T-helper 1 cell treated with Interleukin-12 subunit alpha and Interleukin-12 subunit beta and Interleukin-4 antibody, amounts not matched to agents 30 ng/mL and 1 ng/mL, for 36 hours (primary cell): ENCODE measurements around the gene HLA-DPB1. TPM values are rescaled to one million over a fixed set of nuclear protein-coding genes. Genes with fewer than 3 reads are reported as not detected.
"Not testable (repeated sequence)": the region's sequence is repeated elsewhere in the genome, so short reads cannot be mapped to it uniquely, and the experiment has no call there.

ENCODE experiments used
- intact Hi-C: fragments of 100-400 bp; cut with micrococcal nuclease; formaldehyde crosslinking; loops from one replicate; pipeline ENCODE4 v1.15.1; 2024
- total RNA-seq: library from RNA; stranded (reverse); gene quantifications from 2 replicates; pipeline ENCODE4 v1.2.3, GENCODE V29; 2022

The HLA-DPB1 gene
- total RNA-seq, 1 donor from 2014 or later, result 93.9 TPM

DNA sequence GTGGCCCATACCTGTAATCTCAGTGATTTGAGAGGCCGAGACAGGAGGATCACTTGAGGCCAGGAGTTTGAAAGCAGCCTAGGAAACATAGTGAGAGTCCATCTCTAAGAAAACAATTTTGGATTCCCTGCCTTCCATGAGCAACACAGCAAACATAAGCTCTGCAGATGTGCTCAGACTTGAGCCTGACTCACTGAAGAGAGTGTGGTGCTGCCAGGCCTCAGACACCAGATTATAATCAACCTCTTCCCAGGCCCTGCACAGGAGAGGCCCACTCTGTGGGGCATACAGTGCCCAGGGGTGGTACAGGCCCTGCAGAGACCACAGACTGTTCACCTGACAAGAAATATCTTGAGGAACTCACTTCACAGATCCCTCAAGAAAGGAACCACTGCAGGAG is 19.9 kb downstream of the HLA-DPB1 start:
- intact Hi-C loops, result no loop called here

DNA sequence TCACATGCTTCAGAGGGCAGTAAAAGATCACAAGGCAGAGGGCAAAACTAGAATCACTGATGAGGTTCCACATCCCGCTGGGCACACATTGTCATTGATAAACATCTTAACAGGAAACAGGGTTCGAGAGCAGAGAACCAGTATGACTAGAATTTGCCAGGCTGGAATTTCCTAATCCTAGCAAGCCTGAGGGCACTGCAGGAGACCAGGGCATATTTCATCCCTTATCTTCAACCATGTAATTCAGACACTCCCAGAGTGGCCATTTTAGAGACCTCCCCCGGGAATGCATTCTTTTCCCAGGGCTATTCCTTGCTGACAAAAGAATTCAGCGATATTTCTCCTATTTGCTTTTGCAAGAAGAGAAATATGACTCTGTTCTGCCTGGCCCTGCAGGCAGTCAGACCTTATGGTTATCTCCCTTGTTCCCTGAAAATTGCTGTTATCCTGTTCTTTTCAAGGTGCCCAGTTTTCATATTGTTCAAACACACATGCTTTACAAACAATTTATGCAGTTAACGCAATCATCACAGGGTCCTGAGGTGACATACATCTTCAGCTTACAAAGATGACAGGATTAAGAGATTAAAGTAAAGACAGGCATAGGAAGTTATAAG is 25.4 kb downstream of the HLA-DPB1 start:
- intact Hi-C loops, result not testable (repeated sequence)

DNA sequence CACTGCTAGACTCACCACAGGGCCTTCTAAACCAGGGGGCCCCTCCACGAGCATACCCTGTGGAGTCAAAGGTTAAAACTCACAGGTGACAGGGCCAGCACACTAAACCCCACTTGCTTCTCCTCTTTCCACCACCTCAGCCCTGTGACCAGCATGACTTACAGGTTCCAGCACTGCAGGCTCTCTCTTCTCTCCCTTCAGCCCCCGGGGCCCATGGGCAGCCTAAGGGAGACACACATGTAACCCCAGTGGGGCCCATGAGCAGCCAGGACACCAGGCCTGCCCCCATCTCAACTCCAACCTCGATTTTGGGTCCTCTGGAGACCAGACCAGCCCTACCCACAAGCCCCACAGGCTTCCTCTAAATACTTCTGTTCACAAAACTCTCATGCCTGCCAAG is 28.0 kb downstream of the HLA-DPB1 start:
- intact Hi-C loops, result no loop called here

DNA sequence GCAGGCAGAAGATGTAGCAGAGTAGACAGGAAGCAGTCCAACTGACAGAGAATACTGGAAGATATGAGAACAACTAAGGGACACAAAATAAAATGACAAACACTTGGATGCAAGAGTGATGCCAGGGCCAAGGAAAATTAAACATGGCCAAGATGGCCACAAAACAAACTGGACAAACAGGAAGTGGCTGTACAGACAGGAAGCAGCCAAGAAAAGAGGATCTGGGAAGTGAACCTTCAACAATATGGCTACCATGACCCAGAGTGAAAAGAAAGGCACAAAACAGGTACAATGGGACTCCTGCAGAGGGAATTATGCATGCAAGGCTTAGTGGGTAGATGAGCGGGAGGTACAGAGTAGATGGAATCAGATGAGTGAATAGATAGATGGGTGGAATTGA is 29.1 kb downstream of the HLA-DPB1 start:
- intact Hi-C loops, result no loop called here

DNA sequence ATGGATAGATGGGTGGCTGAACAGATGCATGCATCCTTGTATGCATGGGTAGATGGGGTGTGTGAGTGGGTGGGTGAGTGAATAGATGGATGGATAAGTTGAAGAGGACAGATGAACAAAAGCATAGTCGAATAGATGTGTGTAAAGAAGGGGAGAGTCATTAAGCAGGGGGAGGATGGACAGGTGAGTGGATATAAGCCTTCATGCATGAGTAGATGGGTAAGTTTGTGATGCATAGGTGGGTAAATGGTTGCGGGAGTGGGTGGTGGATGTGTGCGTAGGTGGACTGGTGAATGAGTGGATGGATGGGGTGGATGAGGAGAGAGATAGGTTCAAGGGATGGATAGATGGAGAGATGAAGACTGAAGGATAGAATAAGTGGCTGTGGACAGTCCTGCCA is 29.6 kb downstream of the HLA-DPB1 start:
- intact Hi-C loops, result no loop called here

DNA sequence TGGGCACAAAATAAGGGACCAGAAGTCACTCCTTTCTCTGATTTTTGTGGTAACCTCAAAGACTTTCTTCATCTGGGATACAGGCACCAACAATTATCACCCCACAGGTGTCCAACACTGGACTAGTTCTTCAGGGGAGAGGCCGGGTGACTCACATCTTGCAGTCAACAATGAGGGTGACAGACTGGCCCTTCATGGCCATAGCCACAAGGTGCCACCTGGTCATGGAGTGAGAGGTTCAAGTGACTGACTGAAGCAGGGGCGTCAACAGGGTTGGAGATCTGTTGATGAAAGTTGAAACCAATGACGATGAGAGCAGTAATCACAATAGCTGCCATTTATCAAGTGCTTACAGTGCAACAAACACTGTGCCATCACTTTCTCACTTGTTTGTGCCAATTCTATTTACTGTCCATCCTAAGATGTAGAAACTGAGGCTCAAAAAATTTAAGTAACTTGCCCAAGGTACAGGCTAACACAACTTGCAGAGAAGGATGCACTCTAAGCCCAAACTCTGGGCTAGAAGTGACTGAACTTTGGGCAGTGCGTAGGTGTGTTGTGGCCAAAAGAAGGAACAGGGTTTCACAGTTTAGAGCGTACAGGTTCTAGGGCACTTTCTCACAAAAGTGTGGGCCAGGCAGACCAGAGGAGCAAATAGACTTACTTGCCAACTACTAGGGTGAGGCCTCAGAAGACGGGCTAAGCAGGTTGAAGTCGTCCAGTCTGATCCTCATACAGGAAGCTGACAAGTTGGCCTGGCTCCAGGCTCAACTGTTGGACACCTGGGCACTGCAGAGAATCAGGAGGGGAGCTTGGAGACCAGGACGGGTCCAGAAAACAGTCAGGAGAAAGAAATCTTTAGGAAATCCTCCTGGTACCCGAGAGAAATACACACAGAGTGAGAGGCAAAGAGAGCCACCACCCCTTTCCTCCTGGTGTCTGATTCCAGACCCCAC is 30.4 kb downstream of the HLA-DPB1 start:
- intact Hi-C loops, result no loop called here

DNA sequence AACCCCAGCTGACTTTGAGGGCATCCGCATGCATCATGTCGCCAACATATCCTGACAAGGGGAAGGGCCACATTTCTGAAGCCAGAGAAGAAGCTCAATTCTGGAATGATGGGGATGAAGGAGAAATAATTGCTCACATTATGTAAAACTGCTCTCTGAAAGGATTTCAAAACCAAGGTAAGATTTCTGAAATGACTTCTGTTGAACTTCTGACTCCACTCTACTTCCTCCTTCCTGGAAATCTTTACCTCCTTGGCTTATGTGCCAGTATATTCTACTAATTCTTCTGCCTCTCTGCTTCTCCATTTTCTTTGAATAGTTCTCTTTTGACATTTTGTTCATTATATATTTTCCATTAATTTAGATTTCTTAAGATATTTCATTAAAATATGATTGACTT is 31.9 kb downstream of the HLA-DPB1 start:
- intact Hi-C loops, result no loop called here

DNA sequence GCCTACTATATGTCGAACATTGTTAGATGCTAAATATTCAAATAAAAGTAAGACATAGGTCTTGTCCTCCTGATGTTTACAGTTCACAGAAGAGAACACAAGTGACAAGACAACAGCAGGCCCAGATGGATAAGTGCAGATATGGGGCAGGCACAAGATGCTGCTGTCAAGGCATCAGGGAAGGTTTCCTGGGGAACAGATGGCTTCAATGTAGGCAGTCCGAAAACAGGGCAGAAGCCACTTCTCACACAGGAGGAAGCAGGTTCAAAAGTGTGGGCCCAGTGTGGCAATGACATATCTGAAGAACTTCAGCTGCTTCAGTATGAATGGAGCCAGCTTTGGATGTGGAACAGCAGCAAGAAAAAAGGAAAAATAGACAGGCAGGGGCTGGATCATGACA is 32.5 kb downstream of the HLA-DPB1 start:
- intact Hi-C loops, result no loop called here

DNA sequence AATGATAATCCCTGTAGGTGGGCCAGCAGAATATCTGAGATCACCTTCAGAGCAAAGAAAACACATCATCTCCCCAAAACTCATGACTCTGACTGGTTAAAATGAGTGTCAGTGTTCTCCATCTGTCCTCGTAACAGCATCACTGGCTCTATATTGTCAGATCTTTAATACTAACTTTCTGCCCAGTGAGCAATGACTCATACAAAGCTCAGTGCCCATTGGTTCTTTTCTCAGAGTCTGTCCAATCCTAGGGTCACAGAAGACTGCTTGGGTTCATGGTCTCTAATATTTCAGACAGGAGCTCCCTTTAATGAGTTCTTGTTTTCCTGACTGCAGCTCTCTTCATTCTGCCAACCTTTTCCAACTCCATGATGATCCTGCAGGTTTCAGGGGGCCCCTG is 36.4 kb downstream of the HLA-DPB1 start:
- intact Hi-C loops, result no loop called here

DNA sequence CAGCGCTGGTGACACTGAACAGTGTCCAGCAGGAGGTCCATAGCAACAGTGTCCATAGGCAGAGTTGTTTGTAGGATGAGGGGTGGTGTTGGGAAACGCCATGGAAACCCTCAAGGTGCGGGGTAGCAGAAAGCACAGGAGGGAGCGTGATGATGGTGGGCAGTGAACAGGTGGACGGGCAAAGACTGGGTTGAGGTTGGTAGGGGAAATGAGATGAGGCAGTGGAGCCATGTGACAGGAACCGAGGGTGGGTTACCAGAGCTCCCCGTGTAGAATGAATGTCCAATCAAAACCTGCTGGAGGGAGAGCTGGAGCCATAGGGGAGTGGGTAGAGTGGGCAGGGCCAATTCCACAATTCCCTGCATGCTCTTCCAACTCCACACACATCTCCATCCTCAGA is 38.0 kb downstream of the HLA-DPB1 start:
- intact Hi-C loops, result no loop called here

DNA sequence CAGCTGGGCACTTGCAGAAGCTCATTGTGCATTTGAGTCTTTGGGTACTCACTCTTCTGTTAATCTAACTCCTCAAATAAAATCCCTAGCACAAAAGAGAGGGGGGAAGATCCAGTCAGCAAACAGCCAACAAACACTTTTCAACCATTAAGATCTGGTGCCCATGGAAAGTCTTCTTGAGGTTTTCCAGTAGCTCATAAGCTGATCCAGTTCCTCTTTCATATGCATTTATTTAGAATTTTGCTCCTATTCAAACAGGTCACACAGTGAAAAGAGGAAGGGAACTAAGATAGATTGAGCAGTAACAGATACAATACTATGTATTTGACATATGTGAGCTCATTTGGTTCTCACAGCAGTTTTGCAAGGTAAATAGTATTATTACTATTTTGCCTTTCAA is 38.6 kb downstream of the HLA-DPB1 start:
- intact Hi-C loops, result no loop called here

DNA sequence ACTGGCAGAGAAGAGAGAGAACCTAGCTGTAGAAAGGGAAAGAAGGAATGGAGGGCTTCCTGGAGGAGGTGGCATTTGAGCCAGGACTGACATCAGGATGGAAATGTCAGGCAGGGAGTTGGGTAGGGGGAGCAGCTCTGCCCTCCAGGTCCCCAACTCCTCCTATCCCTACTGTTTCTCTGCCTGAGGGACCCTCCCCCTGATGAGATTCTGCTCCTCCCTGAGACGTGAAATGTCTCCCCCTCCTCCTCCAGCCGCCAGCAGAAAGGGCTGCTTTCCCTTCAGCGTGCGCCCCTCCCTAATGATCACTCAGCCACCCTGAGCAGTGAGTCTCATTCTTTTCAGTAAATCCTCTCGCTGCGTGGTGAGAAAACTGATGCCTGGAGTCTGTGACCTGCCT is 40.6 kb downstream of the HLA-DPB1 start:
- intact Hi-C loops, result no loop called here

DNA sequence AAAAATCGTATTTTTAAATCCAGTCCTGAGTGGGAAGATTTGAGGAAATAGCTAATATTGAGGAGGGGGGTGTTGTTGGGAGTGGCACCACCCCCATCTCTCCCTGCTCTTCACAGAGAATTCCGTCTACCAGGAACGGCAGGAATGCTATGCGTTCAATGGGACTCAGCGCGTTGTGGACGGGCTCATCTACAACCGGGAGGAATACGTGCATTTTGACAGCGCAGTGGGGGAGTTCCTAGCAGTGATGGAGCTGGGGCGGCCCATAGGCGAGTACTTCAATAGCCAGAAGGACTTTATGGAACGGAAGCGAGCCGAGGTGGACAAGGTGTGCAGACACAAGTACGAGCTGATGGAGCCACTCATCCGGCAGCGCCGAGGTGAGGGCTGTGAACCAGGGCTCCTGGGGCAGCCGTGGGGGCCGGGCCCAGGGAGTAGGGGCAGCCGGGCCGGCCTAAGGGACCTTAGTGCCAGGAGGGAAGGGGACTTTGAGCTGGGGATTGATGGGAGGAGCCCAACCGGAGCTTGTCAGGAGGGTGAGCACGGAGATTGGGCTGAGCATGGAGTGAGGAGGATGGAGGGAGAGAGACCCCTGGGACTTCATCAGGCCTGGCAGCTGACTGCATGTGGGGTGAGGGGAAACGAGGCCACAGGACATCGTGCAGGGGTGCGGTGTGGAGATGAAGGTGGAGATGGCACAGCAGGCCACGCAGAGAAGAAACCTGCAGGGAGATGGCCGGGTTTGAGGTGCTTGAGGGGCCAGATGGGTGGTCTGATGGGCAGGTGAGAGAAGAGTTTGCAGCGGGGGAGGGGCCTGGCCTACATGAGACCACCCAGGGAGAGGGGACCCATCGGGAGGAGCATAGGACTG is 41.3 kb downstream of the HLA-DPB1 start:
- intact Hi-C loops, result no loop called here

DNA sequence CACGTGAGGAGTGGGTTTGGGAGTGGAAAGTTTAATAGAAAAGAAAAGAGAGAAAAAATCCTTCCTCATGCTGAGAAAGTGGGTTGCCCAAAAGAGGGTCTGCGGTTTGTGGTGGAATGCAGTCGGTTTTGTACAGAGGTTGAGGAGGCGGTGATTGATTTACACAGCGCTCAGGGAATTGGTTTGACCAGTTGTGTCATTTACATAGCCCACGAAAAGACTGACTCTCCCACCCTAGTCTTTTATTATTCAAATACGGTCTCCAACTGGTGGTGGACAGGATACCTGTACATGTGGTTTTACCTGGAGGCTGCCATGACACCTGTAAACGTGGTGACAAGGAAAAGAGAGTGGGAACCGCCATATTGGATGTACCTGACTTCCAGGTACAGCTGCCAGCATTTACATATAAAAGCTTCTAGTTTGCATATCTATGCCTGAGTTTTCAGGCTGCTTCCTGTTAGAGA is 42.1 kb downstream of the HLA-DPB1 start:
- intact Hi-C loops, result loop anchor here (1.0 kb wide), 3 partner anchors 30 to 130 kb away; no protein-coding TSS in a partner anchor

DNA sequence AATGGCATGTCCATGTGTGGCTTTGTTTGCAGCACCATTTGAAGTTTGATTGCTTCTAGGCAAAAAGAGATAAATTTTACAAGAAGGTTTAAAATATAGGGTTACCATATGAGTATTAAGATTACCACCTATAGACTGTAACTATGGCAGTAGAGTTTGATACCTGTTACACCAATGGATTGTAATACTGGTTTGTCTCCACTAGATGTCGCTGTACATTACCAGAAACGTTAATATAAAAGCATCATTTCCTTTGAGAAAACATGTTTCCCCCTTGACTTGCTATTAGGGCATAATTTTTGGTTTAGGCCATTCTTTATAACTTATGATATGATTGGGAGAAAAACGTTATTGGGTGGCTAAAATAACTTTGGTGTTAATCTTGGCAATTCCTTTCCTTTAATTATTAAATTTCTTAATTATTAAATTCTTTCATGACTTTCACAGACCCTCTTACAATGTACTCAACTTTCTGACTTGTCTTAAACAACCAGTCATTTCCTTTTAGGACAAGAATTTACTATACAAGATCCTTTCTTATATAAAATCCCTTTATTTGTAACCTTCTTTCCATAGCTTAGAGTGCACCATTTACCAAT is 42.8 kb downstream of the HLA-DPB1 start:
- intact Hi-C loops, result loop anchor here (1.0 kb wide), 3 partner anchors 30 to 130 kb away; no protein-coding TSS in a partner anchor

DNA sequence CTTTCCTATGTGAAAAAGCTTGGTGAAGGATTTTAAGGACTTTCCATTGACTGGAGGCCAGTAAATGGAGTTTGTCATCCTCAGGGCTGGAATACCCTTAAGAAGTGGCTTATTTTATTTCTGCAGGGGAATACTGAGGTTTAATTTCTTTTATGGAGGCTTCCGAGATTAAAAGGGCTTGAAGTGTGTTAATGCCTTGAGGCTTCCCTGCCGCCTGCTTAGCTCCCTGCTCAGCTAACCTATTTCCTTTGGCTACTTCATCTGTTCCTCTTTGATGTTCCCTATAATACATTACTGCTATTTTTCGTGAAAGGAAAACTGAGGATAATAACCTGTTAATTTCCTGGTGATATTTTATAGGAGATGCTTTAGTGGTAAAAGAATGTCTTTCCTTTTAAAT is 44.2 kb downstream of the HLA-DPB1 start:
- intact Hi-C loops, result loop anchor here (5.0 kb wide), 1 partner anchor 42 kb away; no protein-coding TSS in a partner anchor

DNA sequence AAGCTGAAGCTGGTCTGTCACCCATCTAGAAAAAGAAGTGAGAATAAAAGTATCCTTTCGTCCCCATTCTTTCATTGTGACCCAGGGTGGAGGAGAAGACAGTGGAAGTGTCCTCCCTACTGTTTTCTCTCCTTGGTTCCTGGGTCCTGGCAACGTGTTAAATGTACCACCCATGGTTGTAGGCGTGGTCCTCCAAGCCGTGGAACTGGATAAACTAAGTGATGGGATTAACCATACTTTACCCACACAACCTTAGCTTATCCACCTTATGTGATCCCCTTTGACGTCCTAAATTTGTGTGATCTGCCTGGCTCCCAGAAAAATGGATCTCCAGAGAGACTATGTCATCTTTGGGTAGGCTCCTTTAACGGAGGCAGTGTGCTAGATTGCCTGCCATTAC is 47.4 kb downstream of the HLA-DPB1 start:
- intact Hi-C loops, result loop anchor here (1.0 to 5.0 kb wide), 4 partner anchors 25 to 125 kb away; no protein-coding TSS in a partner anchor

DNA sequence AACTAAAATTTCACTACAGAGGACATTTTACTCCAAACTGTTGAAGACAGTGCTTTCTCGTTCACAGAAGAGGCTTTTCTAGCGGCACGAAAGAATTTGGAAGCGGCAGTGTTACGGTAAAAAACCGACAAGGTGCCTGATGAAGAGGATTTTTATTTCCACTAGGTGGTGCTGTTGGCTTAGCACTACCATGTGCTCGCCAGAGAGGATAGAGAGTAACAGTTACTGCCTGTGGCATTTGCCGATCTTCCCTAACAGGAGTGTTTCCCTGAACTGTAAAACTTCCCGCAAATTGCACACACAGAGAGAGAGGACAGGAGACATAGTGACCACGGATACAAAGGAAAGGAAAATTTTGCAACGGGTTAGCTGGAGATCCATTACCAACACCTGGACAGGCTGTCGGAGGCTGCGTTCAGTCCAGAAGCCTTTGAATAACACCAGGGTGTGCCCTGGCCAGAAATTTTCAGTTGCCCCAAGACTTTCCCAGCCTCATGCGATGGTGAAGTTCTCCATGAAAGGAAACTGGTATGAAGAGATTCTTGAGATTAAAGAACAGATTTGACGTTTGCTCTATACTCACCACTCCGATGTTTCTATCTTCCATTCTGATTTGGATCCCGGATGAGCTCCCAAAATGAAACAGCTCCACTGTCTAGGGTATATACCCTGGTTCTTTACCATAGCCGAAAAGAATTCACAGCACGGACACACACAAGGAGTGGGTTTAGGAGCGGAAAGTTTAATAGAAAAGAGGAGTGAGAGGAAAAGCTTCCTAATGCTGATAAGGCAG is 48.1 kb downstream of the HLA-DPB1 start:
- intact Hi-C loops, result loop anchor here (1.0 to 5.0 kb wide), 4 partner anchors 24 to 124 kb away; no protein-coding TSS in a partner anchor

DNA sequence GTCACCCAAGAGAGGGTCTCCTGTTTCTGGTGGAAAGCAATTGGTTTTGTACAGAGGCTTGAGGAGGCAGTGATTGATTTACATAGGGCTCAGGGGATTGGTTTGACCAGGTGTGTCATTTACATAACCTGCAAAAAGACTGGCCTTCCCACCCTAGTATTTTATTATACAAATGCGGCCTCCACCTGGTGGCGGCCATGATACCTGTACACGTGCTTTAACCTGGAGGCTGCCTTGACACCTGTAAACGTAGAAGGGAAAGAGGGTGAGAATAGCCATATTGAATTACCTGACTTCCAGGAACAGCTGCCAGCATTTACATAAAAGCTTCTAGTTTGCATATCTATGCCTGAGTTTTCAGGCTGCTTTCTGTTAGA is 48.7 kb downstream of the HLA-DPB1 start:
- intact Hi-C loops, result loop anchor here (5.0 kb wide), 1 partner anchor 38 kb away; no protein-coding TSS in a partner anchor

DNA sequence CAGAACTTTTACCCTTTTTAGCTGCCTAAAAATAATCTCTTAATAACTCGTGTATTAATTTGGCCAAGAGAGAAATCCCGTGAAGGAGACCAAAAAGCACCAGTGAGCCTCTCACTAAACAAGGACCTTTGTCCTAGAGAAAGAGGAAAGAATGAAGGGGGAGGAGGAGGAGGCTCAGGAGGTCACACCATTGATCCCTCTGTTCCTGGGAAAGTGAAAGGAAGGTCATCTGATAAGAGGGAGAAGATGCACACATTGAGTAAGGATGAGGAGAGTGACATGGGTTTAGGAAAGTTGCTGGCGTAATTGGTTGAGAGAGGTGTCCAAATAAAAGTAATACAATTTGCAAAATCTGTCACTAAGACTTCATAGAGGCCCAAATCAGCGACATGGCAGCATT is 49.2 kb downstream of the HLA-DPB1 start:
- intact Hi-C loops, result loop anchor here (5.0 kb wide), 1 partner anchor 37 kb away; no protein-coding TSS in a partner anchor
